Germinal center (tissue), 1 donor: ENCODE measurements around the gene MR1.

Experiments
- DNase-seq: peaks from one replicate; pipeline ENCODE4 v3.0.0; 2012; ENCODE audit warnings: mixed read lengths, low spot score

The MR1 gene

DNA sequence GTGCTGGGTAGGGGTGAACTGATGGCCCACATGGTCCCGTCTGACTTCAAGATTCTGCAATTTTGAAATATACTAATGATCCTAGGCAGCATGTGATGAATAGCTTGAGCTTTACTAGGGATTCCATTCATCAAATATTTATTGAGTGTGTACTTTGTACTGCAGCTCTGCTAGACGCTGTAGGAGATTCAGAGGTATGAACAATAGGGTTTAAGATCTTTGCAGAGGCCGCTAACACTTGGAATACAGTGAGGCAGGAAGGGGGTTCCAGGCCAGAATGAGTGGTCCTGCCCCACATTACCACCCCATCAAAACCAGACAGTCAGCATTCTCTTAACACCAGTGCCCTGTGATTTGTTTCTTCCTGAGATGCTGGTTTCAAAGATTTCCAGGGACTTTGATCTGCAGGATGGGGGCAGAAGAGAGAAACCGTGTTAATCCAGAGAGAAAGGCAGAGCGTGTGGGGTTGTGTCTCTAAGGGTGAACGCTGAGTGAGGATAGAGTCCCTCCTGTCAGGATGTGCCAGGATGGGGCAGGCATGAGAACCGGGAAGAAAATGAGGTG, 74.6 kb downstream of the MR1 start:
- no peak for DNase-seq

DNA sequence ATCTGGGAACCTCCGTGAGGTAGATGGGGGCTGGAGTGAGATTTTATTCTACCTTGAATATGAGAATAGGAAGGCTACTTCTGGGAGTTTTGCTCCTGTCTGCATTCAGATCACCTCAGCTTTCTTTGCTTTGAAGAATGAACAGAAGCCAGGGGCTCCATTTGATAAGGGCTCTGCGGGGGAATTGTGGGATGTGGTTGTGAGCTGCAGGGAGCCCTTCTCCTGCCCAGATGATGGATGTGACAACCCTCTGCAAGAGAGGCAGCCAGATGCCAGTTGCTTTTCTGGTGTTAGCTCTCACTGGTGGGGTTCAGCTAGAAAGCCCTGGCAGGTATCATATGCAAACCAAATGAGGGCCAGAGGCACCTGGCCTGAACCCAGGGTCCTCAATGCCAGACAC, 76.2 kb downstream of the MR1 start:
- DNase-seq: no peak
